Measurements from ENCODE around the gene PARD3.

Gene PARD3

GRCh38 chr10:34679177-34679576 is 135.9 kb downstream of the PARD3 start:
- no peak for DNase-seq

- no peak for DNase-seq
Measured at GRCh38 chr10:34677591-34677990, 137.5 kb downstream of the PARD3 start.

GRCh38 chr10:34677132-34677531 is 138.0 kb downstream of the PARD3 start:
- no peak for DNase-seq

GRCh38 chr10:34674176-34674575 is 140.9 kb downstream of the PARD3 start:
- no peak for DNase-seq

DNA sequence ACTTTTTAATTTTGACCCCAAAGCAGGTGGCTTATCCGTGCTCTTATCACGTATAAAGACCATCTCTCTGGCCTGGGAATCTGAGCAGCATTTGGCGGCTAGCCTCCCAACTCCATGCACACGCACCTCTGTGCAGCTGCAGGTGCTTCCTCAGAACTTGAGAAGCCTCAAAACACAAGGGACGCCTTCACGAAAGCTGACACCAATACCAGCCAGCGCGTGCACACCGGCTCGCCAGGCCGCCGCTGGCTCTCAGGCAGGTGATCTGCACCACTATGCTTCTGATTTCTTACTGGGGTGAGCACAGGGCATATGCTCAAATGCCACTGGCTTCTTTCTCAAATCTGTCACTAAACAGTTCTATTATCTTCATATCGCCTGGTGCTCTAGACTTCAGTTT is 145.0 kb downstream of the PARD3 start:
- DNase-seq = no peak

DNA sequence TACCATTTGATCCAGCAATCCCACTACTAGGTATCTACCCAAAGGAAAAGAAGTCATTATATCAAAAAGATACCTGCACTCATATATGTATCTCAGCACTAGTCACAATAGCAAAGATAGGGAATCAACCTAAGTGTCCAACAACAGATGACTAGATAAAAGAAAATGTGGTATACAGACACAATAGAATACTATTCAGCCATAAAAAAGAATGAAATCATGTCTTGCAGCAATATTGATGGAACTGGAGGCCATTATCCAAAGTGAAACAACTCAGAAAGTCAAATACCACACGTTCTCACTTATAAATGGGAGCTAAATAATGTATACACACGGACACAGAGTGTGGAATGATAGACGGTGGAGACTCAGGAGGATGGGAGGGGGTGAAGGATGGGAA is 146.0 kb downstream of the PARD3 start:
- DNase-seq = no peak

GRCh38 chr10:34667177-34667576 is 147.9 kb downstream of the PARD3 start:
- DNase-seq = no peak

GRCh38 chr10:34666008-34666704 is 148.9 kb downstream of the PARD3 start:
- no peak for DNase-seq

- no peak for DNase-seq
Measured at GRCh38 chr10:34664706-34665105, 150.4 kb downstream of the PARD3 start.

- no peak for DNase-seq
Measured at GRCh38 chr10:34661580-34661979, 153.5 kb downstream of the PARD3 start.

DNA sequence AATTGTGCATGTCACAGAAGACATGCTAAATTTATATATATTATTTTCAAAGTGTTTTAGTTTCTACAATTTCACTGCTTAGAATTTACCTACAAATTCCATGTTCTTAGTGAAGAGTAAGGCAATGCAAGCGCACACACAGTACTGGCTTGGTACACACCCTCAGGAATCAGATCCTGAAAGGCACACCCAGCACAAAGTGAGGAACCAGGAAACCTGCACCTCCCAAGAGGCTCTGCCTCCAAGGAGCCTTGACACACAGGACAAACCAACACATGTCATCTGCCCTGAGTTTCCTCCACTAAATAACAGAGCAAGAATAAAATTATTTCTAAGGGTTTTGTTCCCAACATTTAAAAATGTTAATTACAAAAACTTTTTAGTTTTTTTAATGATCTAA is 156.2 kb downstream of the PARD3 start:
- DNase-seq = no peak

DNA sequence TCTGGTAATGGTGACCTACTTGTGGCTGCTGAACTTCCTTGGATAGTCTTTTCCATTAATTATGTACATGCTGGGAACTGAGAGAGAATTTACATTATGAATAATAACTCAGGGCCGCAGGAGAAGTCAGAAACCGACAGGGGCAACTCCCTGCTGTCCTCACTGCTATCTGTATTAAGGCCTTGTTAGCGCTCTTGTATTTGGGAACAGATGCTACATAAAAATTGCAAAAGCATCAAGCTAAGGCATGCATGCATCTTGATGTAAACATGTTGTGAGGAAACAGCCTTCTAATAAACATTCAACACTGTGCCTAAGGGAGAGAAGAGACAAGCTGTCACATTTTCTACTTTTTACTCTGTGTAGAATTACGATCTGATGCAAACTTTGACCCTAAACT is 158.4 kb downstream of the PARD3 start:
- peak; percentile 40 for DNase-seq

DNA sequence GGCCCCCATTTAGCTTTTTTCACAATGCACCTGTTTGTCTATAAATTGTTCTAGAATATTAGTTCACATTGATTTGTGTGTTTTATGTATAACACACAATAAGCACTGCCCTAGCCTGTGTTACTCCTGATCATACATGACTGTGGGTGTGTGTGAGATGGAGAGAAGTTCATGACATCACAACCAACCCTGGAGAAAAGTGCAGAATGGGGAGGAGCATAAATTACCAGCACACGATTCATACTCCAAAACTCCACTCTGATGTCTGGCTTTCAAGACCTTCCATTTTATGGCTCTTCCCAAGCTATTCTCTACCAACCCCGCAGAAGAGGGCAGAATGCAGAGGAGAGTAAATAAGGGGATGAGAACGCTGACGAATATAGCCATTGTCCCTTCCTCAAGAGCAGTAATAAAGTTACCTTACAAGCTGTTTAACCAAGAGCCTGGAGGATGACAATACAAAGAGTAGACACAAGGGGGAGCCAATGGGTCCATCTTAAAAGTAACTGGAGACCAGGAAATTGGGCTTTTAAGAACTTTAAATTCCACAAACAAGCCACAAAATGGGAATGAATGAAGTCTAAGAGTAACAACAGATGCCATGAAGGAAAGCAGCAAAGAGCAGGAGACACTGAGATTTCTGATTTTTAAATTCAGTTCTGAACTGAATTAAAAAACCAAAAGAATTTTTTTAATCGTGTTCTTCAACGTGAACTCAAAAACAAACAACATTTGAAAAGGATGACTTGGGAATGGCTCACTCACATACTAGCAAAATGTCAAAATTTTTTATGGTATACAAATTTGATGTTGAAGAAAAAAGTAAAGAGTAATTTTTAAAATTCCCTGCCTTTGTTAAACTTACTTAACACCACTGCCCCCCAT is 159.6 kb downstream of the PARD3 start:
- DNase-seq = peak; percentile 59

DNA sequence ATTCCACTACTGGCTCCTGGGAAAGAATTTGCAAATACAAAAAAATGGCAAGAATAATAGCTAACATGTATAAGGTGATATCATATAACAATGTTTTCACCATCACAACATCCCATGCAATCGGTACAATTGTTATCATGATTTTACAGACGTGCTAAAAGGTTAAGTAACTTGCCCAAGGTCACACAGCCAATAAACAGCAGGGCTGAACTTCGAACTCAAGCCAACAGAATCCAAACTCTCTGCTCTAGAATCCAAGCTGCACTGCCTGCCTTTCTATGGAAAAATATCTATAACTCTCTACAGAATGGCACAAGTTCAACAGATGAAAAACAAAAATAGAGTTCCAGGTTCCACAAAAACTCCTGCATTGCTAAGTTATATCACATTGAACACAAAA is 160.9 kb downstream of the PARD3 start:
- no peak for DNase-seq

DNA sequence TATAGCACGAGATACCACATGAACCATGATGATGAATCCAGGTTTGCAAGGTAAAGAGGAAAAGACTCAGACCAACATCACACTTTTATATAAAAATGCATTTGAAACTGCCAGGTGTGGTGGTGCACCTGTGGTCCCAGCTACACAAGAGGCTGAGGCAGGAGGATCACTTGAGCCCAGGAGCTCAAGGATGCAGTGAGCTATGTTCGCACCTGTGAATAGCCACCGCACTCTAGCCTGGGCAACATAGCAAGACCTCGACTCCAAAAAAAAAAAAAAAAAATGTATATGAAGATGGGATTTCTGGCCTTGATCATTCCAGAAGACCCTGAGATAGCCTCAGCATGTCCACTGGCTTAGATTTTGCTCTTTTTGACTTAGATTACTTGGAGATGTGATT is 161.6 kb downstream of the PARD3 start:
- no peak for DNase-seq

- DNase-seq = no peak
Measured at GRCh38 chr10:34651416-34652195, 163.5 kb downstream of the PARD3 start.

GRCh38 chr10:34650156-34650555 is 164.9 kb downstream of the PARD3 start:
- DNase-seq = no peak

- no peak for DNase-seq
Measured at GRCh38 chr10:34649385-34649784, 165.7 kb downstream of the PARD3 start.

- DNase-seq = no peak
Measured at GRCh38 chr10:34648919-34649318, 166.2 kb downstream of the PARD3 start.

DNA sequence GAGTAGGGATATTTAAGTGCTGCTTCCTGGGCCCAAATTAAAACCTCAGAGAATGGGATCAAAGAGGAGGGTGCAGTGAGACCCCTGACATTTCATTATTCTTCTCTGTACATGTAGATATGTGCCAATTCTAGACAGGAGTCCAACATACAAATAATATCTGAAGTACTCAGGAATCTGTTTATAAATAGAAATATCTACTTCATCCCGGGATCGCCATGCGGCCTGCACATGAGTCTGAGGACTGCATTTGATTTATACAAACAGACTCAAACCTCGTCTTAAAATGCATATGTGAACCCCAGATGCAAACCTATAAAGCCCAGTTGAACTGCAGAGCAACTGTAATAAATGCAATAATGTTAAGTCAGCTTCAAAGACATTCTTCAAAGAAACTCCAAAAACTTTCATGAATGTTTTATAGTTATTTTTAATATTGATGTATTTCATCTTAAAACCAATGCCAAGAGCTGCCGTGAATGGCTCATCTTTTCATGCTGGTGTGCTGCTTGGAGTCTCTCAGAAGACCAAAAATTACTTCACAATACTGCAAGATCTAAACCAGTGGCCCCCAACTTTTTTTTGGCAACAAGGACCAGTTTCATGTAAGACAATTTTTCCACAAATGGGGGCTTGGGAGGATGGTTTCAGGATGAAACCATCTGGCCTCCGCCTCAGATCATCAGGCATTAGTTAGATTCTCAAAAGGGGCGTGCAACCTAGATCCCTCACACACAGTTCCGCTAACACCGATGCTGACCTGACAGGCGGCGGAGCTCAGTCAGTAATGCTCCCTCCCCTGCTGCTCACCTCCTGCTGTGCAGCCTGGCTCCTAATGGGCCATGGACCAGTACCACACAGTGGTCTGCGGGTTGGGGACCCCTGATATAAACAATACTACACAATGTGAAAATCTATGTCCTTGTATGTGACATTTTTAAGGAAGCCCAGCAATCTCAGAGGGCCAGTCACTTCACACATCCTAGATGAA is 166.9 kb downstream of the PARD3 start:
- DNase-seq = no peak

DNA sequence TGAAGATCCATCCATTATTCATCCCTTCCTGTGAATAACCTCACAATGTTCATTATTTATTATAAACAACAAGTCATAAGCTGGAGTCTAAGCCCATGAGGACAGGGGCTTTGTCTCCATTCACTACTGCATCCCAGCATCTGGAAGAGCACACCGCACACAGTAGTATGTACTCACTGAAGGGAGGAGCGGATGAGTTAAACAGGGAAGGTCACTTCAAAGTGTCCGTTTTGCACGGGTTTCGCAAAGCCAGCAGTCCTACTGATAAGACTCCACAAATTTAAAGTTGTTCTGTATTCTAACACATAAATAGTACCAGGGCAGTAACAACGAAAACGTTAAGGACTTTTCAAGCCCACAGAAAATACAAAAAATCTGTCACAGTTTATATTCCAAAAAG is 167.9 kb downstream of the PARD3 start:
- no peak for DNase-seq

DNA sequence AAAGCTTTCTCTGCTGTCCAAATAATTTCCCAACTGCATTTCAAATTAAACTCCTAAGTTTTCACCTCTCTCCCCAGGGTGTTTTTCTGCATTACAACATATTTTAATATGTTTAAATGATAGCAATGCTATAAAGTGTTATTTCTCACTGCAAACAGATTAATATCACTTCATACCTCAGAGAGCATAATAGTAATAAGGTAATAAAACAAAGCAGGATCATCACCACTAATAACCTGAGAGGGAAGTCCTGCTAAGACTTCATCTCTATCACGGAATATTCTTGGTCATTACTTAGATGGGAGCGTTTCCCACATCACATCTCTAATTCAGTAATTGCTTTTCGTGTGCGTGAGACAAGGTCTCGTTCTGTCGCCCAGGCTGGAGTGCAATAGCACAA is 168.8 kb downstream of the PARD3 start:
- no peak for DNase-seq

Measured in NCI-H1694 treated with DMSO at 0.1 percent for 48 hours (cell line).